ENCODE measurements around the gene OR1E1. TPM values are rescaled to one million over a fixed set of nuclear protein-coding genes. Genes with fewer than 3 reads are reported as not detected.
"Not testable (repeated sequence)": the region's sequence is repeated elsewhere in the genome, so short reads cannot be mapped to it uniquely, and the experiment has no call there.

OR1E1 gene
- total RNA-seq = not detected in 2 replicates

GRCh38 chr17:3398310-3398709 is at the start of gene OR1E1:
TSS of gene OR1E1 (minus strand) at chr17:3398410. CDS start at chr17:3398410, 0 bp downstream.
- no peak for DNase-seq (ENCODE audit: low read depth, low spot score)

- DNase-seq (ENCODE audit: low read depth, low spot score) = no peak
These were observed 49.4 kb upstream of the OR1E1 start for GRCh38 chr17:3447625-3448024.

GRCh38 chr17:3440451-3440850 is 42.2 kb upstream of the OR1E1 start:
- no peak for DNase-seq (ENCODE audit: low read depth, low spot score)

- DNase-seq (ENCODE audit: low read depth, low spot score) = no peak
These were observed 40.2 kb upstream of the OR1E1 start for GRCh38 chr17:3438368-3438767.

GRCh38 chr17:3433741-3434140 is 35.5 kb upstream of the OR1E1 start, which contains the start of gene OR1E2:
TSS of gene OR1E2 (minus strand) at chr17:3433841. CDS start at chr17:3433841, 0 bp downstream.
- DNase-seq (ENCODE audit: low read depth, low spot score) = no peak

GRCh38 chr17:3433215-3433614 is 35.0 kb upstream of the OR1E1 start:
- not testable (repeated sequence) for DNase-seq (ENCODE audit: low read depth, low spot score)

GRCh38 chr17:3418222-3418621 is 20.0 kb upstream of the OR1E1 start:
- DNase-seq (ENCODE audit: low read depth, low spot score) = no peak

- no peak for DNase-seq (ENCODE audit: low read depth, low spot score)
These were observed 17.4 kb upstream of the OR1E1 start for GRCh38 chr17:3415610-3416009.

- not testable (repeated sequence) for DNase-seq (ENCODE audit: low read depth, low spot score)
These were observed 14.0 kb upstream of the OR1E1 start for GRCh38 chr17:3412216-3412615.

GRCh38 chr17:3411070-3411469 is 12.9 kb upstream of the OR1E1 start, which contains the start of gene OR3A3:
TSS of gene OR3A3 (plus strand) at chr17:3411370.
- DNase-seq (ENCODE audit: low read depth, low spot score) = no peak

GRCh38 chr17:3403856-3404255 is 5.6 kb upstream of the OR1E1 start:
- not testable (repeated sequence) for DNase-seq (ENCODE audit: low read depth, low spot score)

- DNase-seq (ENCODE audit: low read depth, low spot score) = no peak
These were observed 3.6 kb upstream of the OR1E1 start for GRCh38 chr17:3401786-3402185.

- DNase-seq (ENCODE audit: low read depth, low spot score) = no peak
These were observed 1.8 kb upstream of the OR1E1 start for GRCh38 chr17:3400055-3400454.

- not testable (repeated sequence) for DNase-seq (ENCODE audit: low read depth, low spot score)
These were observed 409 bp downstream of the OR1E1 start for GRCh38 chr17:3397801-3398200.

- DNase-seq (ENCODE audit: low read depth, low spot score) = no peak
These were observed 8.4 kb downstream of the OR1E1 start for GRCh38 chr17:3389791-3390190.

GRCh38 chr17:3385869-3386816 is 12.1 kb downstream of the OR1E1 start, which contains the start of gene OR3A2:
TSS of gene OR3A2 (minus strand) at chr17:3386308.
- DNase-seq (ENCODE audit: low read depth, low spot score) = no peak

GRCh38 chr17:3381957-3382356 is 16.3 kb downstream of the OR1E1 start:
- no peak for DNase-seq (ENCODE audit: low read depth, low spot score)

- DNase-seq (ENCODE audit: low read depth, low spot score) = no peak
These were observed 19.9 kb downstream of the OR1E1 start for GRCh38 chr17:3378321-3378720.

- not testable (repeated sequence) for DNase-seq (ENCODE audit: low read depth, low spot score)
These were observed 27.0 kb downstream of the OR1E1 start for GRCh38 chr17:3371167-3371566.
